Naive B cell (primary cell): ENCODE results near the gene RAMP3. TPM values are rescaled to one million over a fixed set of nuclear protein-coding genes. Genes with fewer than 3 reads are reported as not detected.

Experiments used
- ATAC-seq, 2 donors: fragments of 150-1000 bp; cut with Tn5 transposase; 2 replicates each; pipeline ENCODE4 v1.10.0; 2021; ENCODE audit warnings: low read depth in 2 of 2, mild to moderate bottlenecking in 2 of 2, moderate library complexity in 2 of 2
- DNase-seq: peaks from one replicate; pipeline ENCODE4 v3.0.0; 2022
- H3K27ac Mint-ChIP-seq, 6 donors: one replicate each; pipeline ENCODE4 v1.8.0; 2020 to 2022; ENCODE audit warnings: mild to moderate bottlenecking in 6 of 6, mixed read lengths in 6 of 6, moderate library complexity in 5 of 6, inconsistent platforms in 2 of 6
- H3K27me3 Mint-ChIP-seq, 3 donors: one replicate each; pipeline ENCODE4 v1.8.0; 2021 to 2022; ENCODE audit warnings: mixed read lengths in 3 of 3, mild to moderate bottlenecking in 1 of 3
- H3K36me3 Mint-ChIP-seq, 2 donors: one replicate each; pipeline ENCODE4 v1.8.0; 2020 to 2022; ENCODE audit warnings: mixed read lengths in 2 of 2, inconsistent platforms in 1 of 2, mild to moderate bottlenecking in 1 of 2
- H3K4me1 Mint-ChIP-seq, 3 donors: one replicate each; pipeline ENCODE4 v1.8.0; 2020 to 2022; ENCODE audit warnings: mixed read lengths in 3 of 3, inconsistent platforms in 1 of 3, mild to moderate bottlenecking in 1 of 3, moderate library complexity in 1 of 3
- H3K4me3 Mint-ChIP-seq, 8 donors: one replicate each; pipeline ENCODE4 v1.8.0; 2020 to 2022; ENCODE audit warnings: mild to moderate bottlenecking in 8 of 8, mixed read lengths in 8 of 8, moderate library complexity in 8 of 8, inconsistent platforms in 2 of 8
- H3K9me3 Mint-ChIP-seq, 7 donors: one replicate each; pipeline ENCODE4 v1.8.0; 2020 to 2022; ENCODE audit warnings: mixed read lengths in 7 of 7, mild to moderate bottlenecking in 5 of 7, inconsistent platforms in 2 of 7, moderate library complexity in 1 of 7
- polyA plus RNA-seq, 6 donors: library from polyadenylated mRNA; unstranded; fragments of 300-500 nt; fragmentation: Illumina TruSeq; gene quantifications; one replicate each; pipeline ENCODE4 v1.2.3, GENCODE V29; 2021; ENCODE audit warnings: low read depth in 6 of 6

Gene RAMP3
- polyA plus RNA-seq, 6 donors from 2014 or later, result not detected

- H3K9me3 Mint-ChIP-seq, result no peaks in the 10 kb centered on the region
- H3K4me1 Mint-ChIP-seq, result peaks cover 14 to 23% (median 22%) of the 10 kb centered on the region in 3 donors
- H3K4me3 Mint-ChIP-seq, result peak overlapping the region in 1 of 8 donors; percentile 37
- DNase-seq (no peak), ATAC-seq (no peak)
- peak overlapping the region in 1 of 6 donors; percentile 11 for H3K27ac Mint-ChIP-seq
- no peaks in the 10 kb centered on the region for H3K36me3 Mint-ChIP-seq
- peaks cover 24 to 55% (median 50%) of the 10 kb centered on the region in 3 donors for H3K27me3 Mint-ChIP-seq
These were observed 2.2 kb upstream of the RAMP3 start for GRCh38 chr7:45155357-45155900.

- Mint-ChIP-seq H3K4me3 (peak overlapping the region in 1 of 8 donors; percentile 57), H3K27ac (peak overlapping the region in 1 of 6 donors; percentile 11), H3K36me3 (no peaks in the 10 kb centered on the region), H3K9me3 (no peaks in the 10 kb centered on the region), H3K27me3 (peaks cover 21 to 55% (median 50%) of the 10 kb centered on the region in 3 donors), H3K4me1 (peaks cover 14 to 28% (median 22%) of the 10 kb centered on the region in 3 donors)
- ATAC-seq (no peak), DNase-seq (no peak)
These were observed 1.6 kb upstream of the RAMP3 start for GRCh38 chr7:45155941-45156340.

GRCh38 chr7:45156516-45157272, 897 bp upstream of the RAMP3 start:
- Mint-ChIP-seq H3K27me3 (peaks cover 21 to 59% (median 53%) of the 10 kb centered on the region in 3 donors), H3K9me3 (no peaks in the 10 kb centered on the region), H3K27ac (peak overlapping the region in 2 of 6 donors; percentile 1 to 51), H3K4me3 (peak overlapping the region in 6 of 8 donors; percentile 2 to 66 (median 24)), H3K36me3 (no peaks in the 10 kb centered on the region), H3K4me1 (peaks cover 14 to 33% (median 22%) of the 10 kb centered on the region in 3 donors)
- ATAC-seq (no peak), DNase-seq (no peak)

GRCh38 chr7:45157286-45157652, 322 bp upstream of the RAMP3 start:
- Mint-ChIP-seq H3K4me1 (peaks cover 14 to 33% (median 22%) of the 10 kb centered on the region in 3 donors), H3K36me3 (no peaks in the 10 kb centered on the region), H3K27ac (no peak overlapping the region), H3K9me3 (no peaks in the 10 kb centered on the region), H3K4me3 (peak overlapping the region in 7 of 8 donors; percentile 2 to 66 (median 25)), H3K27me3 (peaks cover 21 to 64% (median 59%) of the 10 kb centered on the region in 3 donors)
- DNase-seq (no peak), ATAC-seq (no peak)

- H3K36me3 Mint-ChIP-seq, result no peaks in the 10 kb centered on the region
- peak overlapping the region in 1 of 6 donors; percentile 69 for H3K27ac Mint-ChIP-seq
- peaks cover 14 to 33% (median 19%) of the 10 kb centered on the region in 3 donors for H3K4me1 Mint-ChIP-seq
- H3K27me3 Mint-ChIP-seq, result peaks cover 13 to 68% (median 64%) of the 10 kb centered on the region in 3 donors
- H3K9me3 Mint-ChIP-seq, result peaks cover 0 to 3% (median 2%) of the 10 kb centered on the region in 7 donors
- DNase-seq (no peak), ATAC-seq (no peak)
- H3K4me3 Mint-ChIP-seq, result peak overlapping the region in 5 of 8 donors; percentile 10 to 68 (median 47)
These were observed 880 bp downstream of the RAMP3 start for GRCh38 chr7:45158471-45158870.

GRCh38 chr7:45159296-45159695, 1.7 kb downstream of the RAMP3 start:
- Mint-ChIP-seq H3K4me3 (peak overlapping the region in 2 of 8 donors; percentile 22 to 35), H3K4me1 (peaks cover 13 to 32% (median 17%) of the 10 kb centered on the region in 3 donors), H3K27ac (peak overlapping the region in 1 of 6 donors; percentile 30), H3K27me3 (peaks cover 11 to 75% (median 66%) of the 10 kb centered on the region in 3 donors), H3K36me3 (no peaks in the 10 kb centered on the region), H3K9me3 (peaks cover 0 to 10% (median 4%) of the 10 kb centered on the region in 7 donors)
- ATAC-seq (no peak), DNase-seq (no peak)

- Mint-ChIP-seq H3K27ac (peak overlapping the region in 1 of 6 donors; percentile 47), H3K36me3 (peaks cover 6 to 8% of the 10 kb centered on the region in 2 donors), H3K4me1 (peaks cover 8 to 28% (median 12%) of the 10 kb centered on the region in 3 donors), H3K4me3 (no peak overlapping the region), H3K27me3 (peaks cover 5 to 71% (median 70%) of the 10 kb centered on the region in 3 donors), H3K9me3 (peaks cover 4 to 16% (median 11%) of the 10 kb centered on the region in 7 donors)
- no peak for DNase-seq
- peak; percentile 37 to 58 for ATAC-seq
These were observed 2.9 kb downstream of the RAMP3 start for GRCh38 chr7:45160417-45160881.

GRCh38 chr7:45161138-45161537, 3.5 kb downstream of the RAMP3 start:
- Mint-ChIP-seq H3K27me3 (peaks cover 5 to 67% (median 64%) of the 10 kb centered on the region in 3 donors), H3K36me3 (peaks cover 6 to 8% of the 10 kb centered on the region in 2 donors), H3K9me3 (peaks cover 4 to 16% (median 11%) of the 10 kb centered on the region in 7 donors), H3K4me1 (peaks cover 8 to 28% (median 12%) of the 10 kb centered on the region in 3 donors), H3K27ac (no peak overlapping the region), H3K4me3 (no peak overlapping the region)
- no peak for DNase-seq
- no peak for ATAC-seq

GRCh38 chr7:45161842-45162241, 4.3 kb downstream of the RAMP3 start:
- Mint-ChIP-seq H3K4me1 (peaks cover 5 to 28% (median 9%) of the 10 kb centered on the region in 3 donors), H3K27me3 (peaks cover 3 to 62% (median 58%) of the 10 kb centered on the region in 3 donors), H3K27ac (peak overlapping the region in 1 of 6 donors; percentile 56), H3K9me3 (peaks cover 4 to 16% (median 11%) of the 10 kb centered on the region in 7 donors), H3K36me3 (peaks cover 6 to 8% of the 10 kb centered on the region in 2 donors), H3K4me3 (no peak overlapping the region)
- no peak for DNase-seq
- no peak for ATAC-seq

GRCh38 chr7:45162311-45162845, 4.8 kb downstream of the RAMP3 start:
- peaks cover 6 to 8% of the 10 kb centered on the region in 2 donors for H3K36me3 Mint-ChIP-seq
- peaks cover 0 to 22% (median 4%) of the 10 kb centered on the region in 3 donors for H3K4me1 Mint-ChIP-seq
- DNase-seq (no peak), ATAC-seq (no peak)
- H3K4me3 Mint-ChIP-seq, result no peak overlapping the region
- peak overlapping the region in 1 of 6 donors; percentile 56 for H3K27ac Mint-ChIP-seq
- peaks cover 4 to 16% (median 11%) of the 10 kb centered on the region in 7 donors for H3K9me3 Mint-ChIP-seq
- H3K27me3 Mint-ChIP-seq, result peaks cover 0 to 57% (median 53%) of the 10 kb centered on the region in 3 donors

- Mint-ChIP-seq H3K36me3 (peaks cover 6 to 8% of the 10 kb centered on the region in 2 donors), H3K9me3 (peaks cover 4 to 16% (median 11%) of the 10 kb centered on the region in 7 donors), H3K27me3 (peaks cover 0 to 54% (median 51%) of the 10 kb centered on the region in 3 donors), H3K4me1 (peaks cover 0 to 21% (median 4%) of the 10 kb centered on the region in 3 donors), H3K4me3 (peak overlapping the region in 1 of 8 donors; percentile 45), H3K27ac (peak overlapping the region in 2 of 6 donors; percentile 65 to 76)
- ATAC-seq (no peak), DNase-seq (no peak)
These were observed 5.5 kb downstream of the RAMP3 start for GRCh38 chr7:45162943-45163691.

GRCh38 chr7:45163692-45164052, 6.1 kb downstream of the RAMP3 start:
- Mint-ChIP-seq H3K27ac (peak overlapping the region in 1 of 6 donors; percentile 65), H3K36me3 (peaks cover 6 to 8% of the 10 kb centered on the region in 2 donors)

More at GRCh38 chr7:45163692-45164052, 6.1 kb downstream of the RAMP3 start:
- Mint-ChIP-seq H3K9me3 (peaks cover 4 to 16% (median 11%) of the 10 kb centered on the region in 7 donors), H3K4me1 (peaks cover 0 to 17% (median 4%) of the 10 kb centered on the region in 3 donors), H3K27me3 (peaks cover 0 to 49% (median 45%) of the 10 kb centered on the region in 3 donors), H3K4me3 (no peak overlapping the region)
- ATAC-seq (no peak), DNase-seq (no peak)
